ENCODE results near the gene PKIB. TPM values are rescaled to one million over a fixed set of nuclear protein-coding genes. Genes with fewer than 3 reads are reported as not detected.
"Not testable (repeated sequence)": the region's sequence is repeated elsewhere in the genome, so short reads cannot be mapped to it uniquely, and the experiment has no call there.

The PKIB gene
- 0.71 TPM for polyA plus RNA-seq (ENCODE audit: insufficient read length)

GRCh38 chr6:122609881-122610689 is at the start of gene PKIB:
PKIB (plus strand) TSS chr6:122610405; CDS start chr6:122717795, 107,390 bp downstream.
- no peak for DNase-seq (ENCODE audit: low read depth)

- DNase-seq (ENCODE audit: low read depth) = no peak
Measured at GRCh38 chr6:122563364-122564052, 46.7 kb upstream of the PKIB start.

GRCh38 chr6:122564230-122564629 is 46.0 kb upstream of the PKIB start:
- DNase-seq (ENCODE audit: low read depth) = no peak

GRCh38 chr6:122565708-122566107 is 44.5 kb upstream of the PKIB start:
- DNase-seq (ENCODE audit: low read depth) = no peak

GRCh38 chr6:122567034-122567433 is 43.2 kb upstream of the PKIB start:
- DNase-seq (ENCODE audit: low read depth) = no peak

GRCh38 chr6:122568350-122568749 is 41.9 kb upstream of the PKIB start:
- DNase-seq (ENCODE audit: low read depth) = no peak

GRCh38 chr6:122568797-122569221 is 41.4 kb upstream of the PKIB start:
- no peak for DNase-seq (ENCODE audit: low read depth)

GRCh38 chr6:122569230-122569771 is 40.9 kb upstream of the PKIB start:
- no peak for DNase-seq (ENCODE audit: low read depth)

GRCh38 chr6:122571888-122572287 is 38.3 kb upstream of the PKIB start:
- DNase-seq (ENCODE audit: low read depth) = no peak

- no peak for DNase-seq (ENCODE audit: low read depth)
Measured at GRCh38 chr6:122576888-122577287, 33.3 kb upstream of the PKIB start.

- no peak for DNase-seq (ENCODE audit: low read depth)
Measured at GRCh38 chr6:122578961-122579360, 31.2 kb upstream of the PKIB start.

GRCh38 chr6:122580737-122581136 is 29.5 kb upstream of the PKIB start:
- no peak for DNase-seq (ENCODE audit: low read depth)

- no peak for DNase-seq (ENCODE audit: low read depth)
Measured at GRCh38 chr6:122589115-122589514, 21.1 kb upstream of the PKIB start.

GRCh38 chr6:122598295-122598694 is 11.9 kb upstream of the PKIB start:
- DNase-seq (ENCODE audit: low read depth) = not testable (repeated sequence)

- no peak for DNase-seq (ENCODE audit: low read depth)
Measured at GRCh38 chr6:122604676-122605075, 5.5 kb upstream of the PKIB start.

GRCh38 chr6:122610690-122611455 is 668 bp downstream of the PKIB start:
- no peak for DNase-seq (ENCODE audit: low read depth)

- no peak for DNase-seq (ENCODE audit: low read depth)
Measured at GRCh38 chr6:122612838-122613237, 2.6 kb downstream of the PKIB start.

- DNase-seq (ENCODE audit: low read depth) = no peak
Measured at GRCh38 chr6:122614303-122614702, 4.1 kb downstream of the PKIB start.

- DNase-seq (ENCODE audit: low read depth) = no peak
Measured at GRCh38 chr6:122615409-122615808, 5.2 kb downstream of the PKIB start.

- DNase-seq (ENCODE audit: low read depth) = no peak
Measured at GRCh38 chr6:122616877-122617276, 6.7 kb downstream of the PKIB start.

GRCh38 chr6:122619309-122619708 is 9.1 kb downstream of the PKIB start:
- DNase-seq (ENCODE audit: low read depth) = no peak

- DNase-seq (ENCODE audit: low read depth) = no peak
Measured at GRCh38 chr6:122620428-122620827, 10.2 kb downstream of the PKIB start.
